Fibroblast of gingiva (primary cell): Measurements from ENCODE around the gene MYT1.

Source experiments
- DNase-seq: peaks from one replicate; pipeline ENCODE4 v3.0.0-alpha.2; 2011; ENCODE audit warnings: low read depth

MYT1 gene

GRCh38 chr20:64217539-64218221, 53.4 kb downstream of the MYT1 start:
- DNase-seq, result no peak

GRCh38 chr20:64219202-64219601, 55.0 kb downstream of the MYT1 start:
- DNase-seq, result no peak

- DNase-seq, result no peak
Observed at GRCh38 chr20:64219730-64220129, 55.5 kb downstream of the MYT1 start.

- DNase-seq, result no peak
Observed at GRCh38 chr20:64220420-64220819, 56.2 kb downstream of the MYT1 start.

GRCh38 chr20:64220891-64221527, 56.8 kb downstream of the MYT1 start:
- no peak for DNase-seq

GRCh38 chr20:64222291-64222735, 58.1 kb downstream of the MYT1 start:
- no peak for DNase-seq

GRCh38 chr20:64222851-64223525, 58.7 kb downstream of the MYT1 start:
- DNase-seq, result no peak

GRCh38 chr20:64223526-64224067, 59.3 kb downstream of the MYT1 start:
- DNase-seq, result no peak

GRCh38 chr20:64224351-64225170, 60.3 kb downstream of the MYT1 start:
- DNase-seq, result peak; percentile 57

GRCh38 chr20:64225171-64225595, 60.9 kb downstream of the MYT1 start:
- DNase-seq, result no peak

- no peak for DNase-seq
Observed at GRCh38 chr20:64225828-64226598, 61.8 kb downstream of the MYT1 start.

- DNase-seq, result no peak
Observed at GRCh38 chr20:64226686-64227580, 62.7 kb downstream of the MYT1 start.

GRCh38 chr20:64228086-64228653, 63.9 kb downstream of the MYT1 start:
- no peak for DNase-seq

GRCh38 chr20:64228751-64229506, 64.7 kb downstream of the MYT1 start:
- DNase-seq, result no peak

- DNase-seq, result no peak
Observed at GRCh38 chr20:64229507-64230061, 65.3 kb downstream of the MYT1 start.

- no peak for DNase-seq
Observed at GRCh38 chr20:64230461-64231145, 66.4 kb downstream of the MYT1 start.

- no peak for DNase-seq
Observed at GRCh38 chr20:64231621-64232550, 67.6 kb downstream of the MYT1 start.
